GM10266 (cell line): ENCODE data around the gene TMED9.

Experiments
- DNase-seq: peaks from one replicate; pipeline ENCODE4 v3.0.0; 2012; ENCODE audit errors: extremely low spot score
- CTCF ChIP-seq: IDR thresholded peaks from 2 replicates; pipeline ENCODE4 v1.5.1; 2012; ENCODE audit warnings: mild to moderate bottlenecking, low read depth; ENCODE audit not compliant: control insufficient read depth, insufficient read depth; ENCODE audit errors: missing control alignments

TMED9 gene

GRCh38 chr5:177601577-177602457 lies 9.8 kb downstream of the TMED9 start:
- DNase-seq, result no peak

GRCh38 chr5:177602458-177602830 lies 10.4 kb downstream of the TMED9 start:
- no peak for TF ChIP-seq CTCF

More at GRCh38 chr5:177601577-177602457, 9.8 kb downstream of the TMED9 start:
- peak; percentile 26 for TF ChIP-seq CTCF

GRCh38 chr5:177603631-177604030 lies 11.6 kb downstream of the TMED9 start:
- TF ChIP-seq CTCF, result no peak
- DNase-seq, result no peak

More at GRCh38 chr5:177602458-177602830, 10.4 kb downstream of the TMED9 start:
- no peak for DNase-seq

GRCh38 chr5:177604116-177604521 lies 12.1 kb downstream of the TMED9 start:
- no peak for TF ChIP-seq CTCF
- no peak for DNase-seq

GRCh38 chr5:177604656-177605055 lies 12.7 kb downstream of the TMED9 start:
- DNase-seq, result no peak
- no peak for TF ChIP-seq CTCF

GRCh38 chr5:177605078-177605477 lies 13.1 kb downstream of the TMED9 start:
- DNase-seq, result no peak
- TF ChIP-seq CTCF, result no peak

- TF ChIP-seq CTCF, result no peak
- DNase-seq, result peak; percentile 3
Measured at GRCh38 chr5:177605667-177606066, 13.7 kb downstream of the TMED9 start.
